NCI-H146 treated with DMSO at 0.1 percent for 48 hours (cell line): ENCODE results near the gene TPBGL.

Source experiments
- DNase-seq: peaks from one replicate; lab custom pipeline; 2025; ENCODE audit not compliant: unreplicated experiment; lab: John Stamatoyannopoulos, UW

TPBGL gene

DNA sequence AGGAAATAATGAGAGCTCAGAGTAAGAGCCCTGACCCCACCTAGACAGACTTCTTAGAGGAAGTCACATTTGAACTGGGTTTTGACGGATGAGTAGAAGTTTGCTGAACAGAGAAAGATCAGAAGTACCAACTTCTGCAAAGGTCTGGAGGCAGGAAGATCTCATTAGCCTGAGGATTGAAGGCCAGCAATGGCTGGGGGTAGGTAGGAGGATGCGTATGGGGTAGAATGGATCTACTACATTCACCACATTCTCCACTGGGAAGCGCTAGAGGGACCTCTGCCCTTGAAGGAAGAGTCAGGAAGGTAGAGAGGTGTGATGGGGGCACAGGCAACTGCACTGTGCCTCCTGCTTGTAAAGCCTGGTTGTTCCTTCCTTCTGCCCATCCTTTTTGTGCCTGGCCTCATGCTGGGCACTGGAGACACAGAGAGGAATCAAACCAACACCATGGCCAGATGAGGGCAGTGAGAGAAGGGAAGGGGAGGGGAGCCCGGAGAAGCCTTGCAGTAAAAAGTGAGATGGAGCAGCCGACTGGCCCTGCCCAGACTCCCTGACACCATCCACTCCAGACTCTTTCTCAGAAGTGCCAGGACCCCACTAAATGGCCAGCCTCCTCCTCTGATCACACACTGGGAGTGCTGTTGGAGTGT, 4.9 kb downstream of the TPBGL start:
- DNase-seq: no peak

DNA sequence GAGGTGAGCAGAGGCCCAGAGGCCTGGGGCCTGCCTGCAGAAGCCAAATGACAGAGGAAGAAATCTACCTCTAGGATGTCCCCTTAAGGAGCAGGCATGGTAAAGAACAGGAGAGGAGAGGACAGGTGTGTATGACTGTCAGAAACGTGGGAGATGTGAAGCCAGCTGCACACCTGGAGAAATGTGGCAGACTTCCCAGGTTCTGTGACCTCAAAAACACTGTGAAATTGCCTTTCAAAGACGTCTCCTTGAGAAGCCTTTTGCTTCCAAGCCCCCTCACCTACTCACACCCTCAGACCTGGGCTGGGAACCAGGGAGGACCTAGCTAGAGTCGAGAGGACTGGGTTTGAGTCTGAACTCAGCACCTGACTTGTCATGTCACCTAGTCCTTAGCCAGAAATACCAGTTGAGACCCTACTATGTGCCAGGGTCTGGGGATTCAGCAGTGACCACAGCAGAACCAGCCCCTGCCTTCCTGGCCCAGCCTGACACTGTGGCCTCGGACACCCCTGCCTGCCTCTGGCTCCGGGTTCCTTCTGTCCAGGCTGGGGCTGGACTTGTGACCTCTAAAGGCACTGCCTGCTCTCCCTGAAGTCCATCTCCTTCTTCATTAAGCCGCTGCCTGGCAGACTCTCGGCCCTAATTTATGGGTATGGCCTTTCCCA, 5.6 kb downstream of the TPBGL start:
- DNase-seq: no peak

- DNase-seq: no peak
Observed at GRCh38 chr11:75246671-75247350, 6.2 kb downstream of the TPBGL start.

GRCh38 chr11:75248924-75249256, 8.3 kb downstream of the TPBGL start:
- DNase-seq: no peak

DNA sequence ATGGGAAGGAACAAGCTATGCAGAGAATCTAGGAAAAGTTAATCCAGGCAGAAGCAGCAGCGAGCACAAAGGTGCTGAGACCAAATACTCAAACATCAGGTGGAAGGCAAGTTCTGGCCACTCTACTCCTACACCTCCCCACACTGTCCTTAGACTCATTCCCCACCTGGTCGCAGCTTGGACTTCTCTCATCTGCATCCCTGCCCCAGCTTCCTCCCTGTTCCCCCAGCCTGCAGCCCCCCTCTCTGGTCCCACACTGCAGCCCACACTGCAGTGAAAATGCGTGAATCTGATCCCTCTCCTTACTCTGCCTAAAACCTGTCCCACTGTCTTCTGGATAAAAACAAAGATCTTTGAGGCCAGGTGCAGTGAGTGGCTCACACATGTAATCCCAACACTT, 9.1 kb downstream of the TPBGL start:
- no peak for DNase-seq

DNA sequence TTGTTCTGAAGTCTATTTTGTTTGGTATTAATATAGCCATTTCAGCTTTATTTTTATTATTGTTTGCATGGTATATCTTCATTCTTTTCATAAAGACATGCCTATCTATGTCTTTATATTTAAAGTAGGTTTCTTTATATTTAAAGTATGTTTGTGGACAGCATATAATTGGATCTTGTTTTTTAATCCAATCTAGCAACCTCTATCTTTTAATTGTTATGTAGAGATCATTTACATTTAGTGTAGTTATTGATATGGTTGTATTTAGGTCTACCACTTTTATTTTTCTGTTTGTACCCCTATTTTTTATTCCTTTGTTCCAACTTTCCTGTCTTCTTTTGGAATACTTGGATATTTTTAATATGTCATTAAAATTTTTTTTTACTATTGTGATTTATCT, 13.8 kb downstream of the TPBGL start:
- DNase-seq: no peak

DNA sequence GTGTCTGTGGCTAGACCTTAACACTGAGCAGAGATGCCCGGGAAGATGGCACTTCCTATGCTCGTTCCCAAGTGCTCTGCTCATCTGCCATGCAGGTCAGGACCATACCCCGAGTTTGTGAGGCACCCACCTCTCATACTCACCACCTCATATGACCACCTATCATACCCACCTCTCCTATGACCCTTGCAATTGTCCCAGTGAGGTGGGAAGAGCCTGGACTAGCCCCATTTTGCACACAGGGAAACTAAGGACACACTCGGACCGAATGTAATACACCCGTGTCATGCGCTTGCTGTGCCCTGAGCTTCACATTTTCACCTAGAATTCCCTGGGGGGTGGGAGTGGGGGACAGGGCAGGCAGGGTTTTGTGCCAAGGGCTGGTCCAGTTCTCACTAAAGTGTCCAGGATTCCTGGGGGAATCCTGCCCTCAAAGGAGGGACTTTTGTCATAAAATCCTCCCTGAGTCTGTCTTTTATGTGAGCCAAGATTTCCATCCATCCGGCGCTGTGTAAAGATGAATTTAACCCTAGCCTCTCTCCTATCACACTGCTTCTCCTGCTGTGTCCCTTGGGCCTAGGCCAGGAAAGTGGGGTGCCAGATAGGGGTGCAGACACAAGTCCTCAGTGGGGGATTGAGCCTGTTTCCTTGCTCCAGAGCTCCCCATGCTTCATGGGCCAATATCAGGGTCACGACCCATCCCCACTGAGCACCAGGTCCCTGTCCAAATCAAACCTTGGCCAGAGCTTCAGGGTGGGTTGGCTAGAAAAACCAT, 20.0 kb downstream of the TPBGL start:
- DNase-seq: no peak

GRCh38 chr11:75261902-75262361, 21.4 kb downstream of the TPBGL start:
- DNase-seq: no peak

DNA sequence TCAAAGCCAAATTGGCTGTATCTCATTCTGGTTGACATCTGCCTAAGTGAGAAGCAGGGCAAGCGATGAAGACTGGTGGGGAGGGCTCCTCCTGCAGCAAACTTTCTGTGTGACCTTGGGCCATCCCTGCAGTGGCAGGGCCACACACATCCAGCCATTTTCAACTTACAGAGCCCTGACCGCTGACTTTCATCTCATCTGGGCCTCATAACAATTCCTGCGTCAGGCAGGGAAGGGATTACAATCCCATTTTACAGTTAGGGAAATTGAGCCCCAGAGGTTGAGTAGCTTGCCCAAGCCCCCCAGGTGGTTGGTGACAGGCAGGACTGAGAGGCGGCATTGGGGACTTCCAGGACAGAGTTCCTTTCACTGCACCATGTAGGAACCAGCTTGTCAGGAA, 21.9 kb downstream of the TPBGL start:
- no peak for DNase-seq

DNA sequence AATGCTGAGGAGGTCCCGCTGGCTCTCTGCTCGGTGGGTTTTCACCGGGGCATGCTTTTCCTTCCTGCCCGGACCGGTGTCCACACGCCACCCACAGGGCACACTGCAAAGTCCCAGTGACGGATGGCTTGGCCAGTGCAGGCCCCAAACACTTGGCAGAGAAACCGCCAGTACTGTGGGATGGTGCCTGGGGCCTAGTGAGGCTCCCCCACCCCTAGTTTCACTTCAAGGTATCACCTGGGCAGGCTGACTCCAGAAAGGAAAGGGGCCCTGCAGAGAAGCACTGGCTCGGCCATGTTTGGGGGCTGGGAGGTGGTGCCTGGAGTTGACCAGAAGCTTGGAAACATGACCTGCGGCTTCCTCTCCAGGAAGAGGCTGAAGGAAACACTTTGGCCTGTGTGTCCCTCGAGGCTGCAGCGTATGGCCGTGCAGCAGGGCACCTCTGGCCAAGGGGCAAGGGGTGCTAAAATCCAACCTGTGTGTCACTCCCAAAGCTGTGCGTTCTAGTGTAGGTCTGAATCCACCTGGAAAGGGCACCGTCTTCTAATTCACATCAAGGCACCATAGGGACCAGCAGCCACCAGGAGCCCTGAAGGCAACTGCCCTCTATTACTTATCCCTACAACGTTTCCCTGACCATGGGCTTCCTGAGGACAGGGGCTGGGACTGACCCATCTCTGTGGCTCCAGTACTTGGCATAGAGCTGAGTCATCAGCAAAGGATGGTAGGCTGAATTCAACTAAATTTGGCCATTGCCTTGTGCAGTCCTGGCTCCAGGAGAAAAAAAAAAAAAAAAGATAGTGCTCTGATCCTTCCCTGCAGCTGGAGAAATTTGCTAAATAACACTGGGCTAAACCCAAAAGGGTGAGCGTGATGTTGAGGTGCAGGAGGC, 22.6 kb downstream of the TPBGL start:
- no peak for DNase-seq

- no peak for DNase-seq
Observed at GRCh38 chr11:75263944-75264349, 23.4 kb downstream of the TPBGL start.

GRCh38 chr11:75264356-75264755, 23.8 kb downstream of the TPBGL start:
- no peak for DNase-seq

- no peak for DNase-seq
Observed at GRCh38 chr11:75264971-75265370, 24.4 kb downstream of the TPBGL start.

- no peak for DNase-seq
Observed at GRCh38 chr11:75265851-75266531, 25.4 kb downstream of the TPBGL start.

DNA sequence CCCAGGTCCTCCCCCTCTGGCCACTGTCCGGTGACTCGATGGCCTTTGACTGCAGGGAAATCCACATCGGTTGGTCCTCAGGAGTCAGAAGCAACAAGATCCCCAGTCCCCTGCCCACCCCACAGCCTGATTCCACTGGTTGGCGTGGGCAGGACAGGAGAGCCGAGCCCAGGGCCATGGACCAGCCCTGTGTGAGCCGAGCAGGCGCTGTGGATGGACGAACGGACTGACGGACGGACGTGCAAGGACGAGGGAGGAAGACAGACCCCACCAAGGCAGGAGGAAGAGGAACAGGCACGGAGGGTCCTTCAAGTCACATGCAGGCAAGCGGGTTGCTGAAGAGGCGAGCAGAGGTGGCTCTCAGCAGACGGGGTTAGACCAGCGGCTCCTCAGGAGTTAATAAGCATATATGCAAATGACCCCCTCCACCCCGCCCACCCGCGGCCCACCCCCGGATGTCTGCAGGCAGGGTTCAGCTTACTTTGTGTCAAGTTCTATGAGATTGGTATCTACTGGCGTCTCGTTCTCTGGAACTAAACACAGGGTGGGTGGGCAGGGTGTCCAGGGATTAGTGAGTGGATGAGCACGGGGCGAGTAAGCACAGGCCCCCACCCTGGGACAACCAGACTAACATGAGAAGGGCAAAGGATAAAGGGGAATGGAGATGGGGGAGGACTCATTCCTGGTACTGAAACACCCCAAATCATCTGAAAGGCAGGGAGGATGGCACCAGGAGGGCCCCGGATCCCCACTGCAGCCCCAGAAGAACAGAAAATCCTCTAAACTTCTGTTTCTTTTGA, 26.8 kb downstream of the TPBGL start:
- no peak for DNase-seq

DNA sequence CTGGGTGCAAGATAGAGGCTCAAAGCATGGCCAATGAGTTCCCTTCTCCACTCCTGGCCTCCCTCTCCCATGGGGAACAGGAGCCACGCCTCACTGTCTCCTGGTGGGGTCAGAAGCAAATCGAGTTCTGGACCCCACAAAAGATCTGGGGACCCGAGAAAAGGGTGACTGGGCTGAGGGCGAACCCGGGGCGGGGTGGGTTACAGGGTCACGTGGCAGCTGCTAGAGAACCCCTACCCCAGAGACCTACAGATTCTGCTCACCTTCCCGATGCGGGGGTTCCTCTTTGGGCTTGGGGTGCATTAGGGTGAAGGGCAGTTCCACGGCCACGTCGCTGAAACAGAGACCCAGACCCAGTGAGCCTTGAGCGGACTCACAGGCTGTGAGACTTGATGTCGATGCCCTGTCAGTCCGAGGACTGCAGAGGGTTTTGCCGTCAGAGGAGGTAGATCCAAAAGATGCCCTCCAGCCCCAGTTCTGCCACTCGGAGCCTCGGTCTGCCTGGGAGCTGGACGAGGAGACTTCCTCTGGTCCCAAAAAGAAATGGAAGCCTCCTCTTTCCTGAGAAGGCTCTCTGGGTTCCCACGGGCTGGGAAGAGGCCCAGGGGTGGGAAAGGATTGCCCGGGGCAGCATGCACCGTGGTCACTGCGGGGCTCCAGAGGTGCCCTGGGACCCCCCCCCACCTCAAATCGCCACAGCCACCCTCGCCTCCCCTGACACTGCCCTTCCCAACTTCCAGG, 28.2 kb downstream of the TPBGL start:
- DNase-seq: no peak

DNA sequence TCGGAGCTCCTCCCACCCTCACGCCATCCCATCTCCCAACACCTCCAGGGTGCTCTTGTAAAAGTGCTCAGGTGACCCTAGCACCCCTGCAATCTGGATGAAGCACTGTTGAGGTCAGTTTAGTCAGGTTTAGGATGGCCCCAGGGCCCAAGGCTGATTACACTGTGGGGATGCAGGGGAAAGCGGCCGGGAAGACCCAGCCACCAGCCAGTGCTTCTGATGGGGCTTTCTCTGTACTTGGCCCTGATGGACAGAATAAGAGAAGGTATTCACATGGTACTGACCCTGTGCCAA, 28.7 kb downstream of the TPBGL start:
- DNase-seq: no peak

GRCh38 chr11:75269896-75270295, 29.3 kb downstream of the TPBGL start:
- no peak for DNase-seq

GRCh38 chr11:75270896-75271418, 30.4 kb downstream of the TPBGL start:
- no peak for DNase-seq
